ENCODE measurements around the gene L3MBTL3. TPM values are rescaled to one million over a fixed set of nuclear protein-coding genes. Genes with fewer than 3 reads are reported as not detected.
"Not testable (repeated sequence)": the region's sequence is repeated elsewhere in the genome, so short reads cannot be mapped to it uniquely, and the experiment has no call there.

Gene L3MBTL3
- total and polyA plus RNA-seq, 9 donors = 6.5 to 17.9 (median 13.5) TPM

DNA sequence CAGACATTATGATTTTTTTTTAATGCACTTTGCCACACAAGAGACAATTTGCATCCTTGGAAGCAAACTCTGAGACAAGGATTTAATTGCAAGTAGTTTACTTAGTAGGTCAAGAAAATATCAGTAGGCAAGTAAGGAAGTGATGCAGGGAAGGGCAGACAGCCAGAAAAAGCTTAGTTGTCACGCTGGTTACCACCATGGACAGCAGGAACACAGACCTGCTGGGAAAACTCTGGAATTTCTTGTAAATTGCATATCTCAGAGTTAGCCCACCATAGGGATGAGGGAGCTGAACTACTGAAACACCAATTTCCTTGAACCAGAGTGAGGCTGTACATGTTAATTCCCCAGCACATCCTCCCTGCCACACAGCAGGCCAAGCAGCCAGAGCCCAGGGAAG is 92.7 kb downstream of the L3MBTL3 start:
- no peak for TF ChIP-seq EP300 (IDR thresholded peaks at IDR 0.05)
- no peak for TF ChIP-seq CTCF (IDR thresholded peaks at IDR 0.05)
- TF ChIP-seq POLR2A (IDR thresholded peaks at IDR 0.05) = no peak
- DNase-seq = no peak
- no peaks in the 10 kb centered on the region for H3K9me3 ChIP-seq
- 91 to 93% (median 93%) methylated on average over 1 of the region's 1 CpG for WGBS, 3 donors
- no peaks in the 10 kb centered on the region for H3K36me3 ChIP-seq
- intact Hi-C loops (cut with DNase I) = no loop called here
- no peaks in the 10 kb centered on the region for H3K4me1 ChIP-seq (ENCODE audit: insufficient read depth)
- H3K4me3 ChIP-seq = no peak overlapping the region
- H3K27ac ChIP-seq = no peak overlapping the region
- H3K27me3 ChIP-seq = no peaks in the 10 kb centered on the region

DNA sequence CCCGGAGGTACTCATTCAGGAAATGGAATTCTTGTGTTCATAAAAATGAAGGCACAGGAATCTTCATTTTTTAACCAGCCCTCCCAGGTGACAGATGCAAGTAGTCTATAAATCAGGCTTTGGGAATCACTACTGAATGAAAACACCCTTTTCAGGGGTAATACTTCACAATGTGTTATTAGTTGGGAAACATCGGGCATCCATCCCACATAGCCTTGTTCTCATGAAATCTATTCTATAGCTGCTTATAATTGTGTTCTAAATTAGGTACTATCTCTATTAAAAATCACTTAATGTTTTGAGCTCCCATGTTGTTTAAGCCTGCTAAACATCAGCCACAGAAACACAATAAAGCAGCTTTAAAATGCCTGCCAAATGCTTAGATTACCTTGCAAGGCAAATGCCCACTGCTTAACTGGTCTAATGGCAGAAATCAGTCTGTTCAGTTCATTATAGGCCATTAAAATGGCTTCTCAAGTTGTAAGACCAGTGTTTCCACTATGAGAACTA is 94.9 kb downstream of the L3MBTL3 start:
- intact Hi-C loops (cut with DNase I) = no loop called here
- Histone ChIP-seq H3K27me3 (no peaks in the 10 kb centered on the region), H3K4me1 (ENCODE audit: insufficient read depth) (no peaks in the 10 kb centered on the region), H3K9me3 (no peaks in the 10 kb centered on the region), H3K4me3 (no peak overlapping the region), H3K27ac (no peak overlapping the region), H3K36me3 (no peaks in the 10 kb centered on the region)
- WGBS, 3 donors = 89 to 98% (median 93%) methylated on average over 2 of the region's 2 CpGs
- no peak for DNase-seq
- no peak for TF ChIP-seq EP300 (IDR thresholded peaks at IDR 0.05)
- TF ChIP-seq POLR2A (IDR thresholded peaks at IDR 0.05) = no peak
- no peak for TF ChIP-seq CTCF (IDR thresholded peaks at IDR 0.05)

DNA sequence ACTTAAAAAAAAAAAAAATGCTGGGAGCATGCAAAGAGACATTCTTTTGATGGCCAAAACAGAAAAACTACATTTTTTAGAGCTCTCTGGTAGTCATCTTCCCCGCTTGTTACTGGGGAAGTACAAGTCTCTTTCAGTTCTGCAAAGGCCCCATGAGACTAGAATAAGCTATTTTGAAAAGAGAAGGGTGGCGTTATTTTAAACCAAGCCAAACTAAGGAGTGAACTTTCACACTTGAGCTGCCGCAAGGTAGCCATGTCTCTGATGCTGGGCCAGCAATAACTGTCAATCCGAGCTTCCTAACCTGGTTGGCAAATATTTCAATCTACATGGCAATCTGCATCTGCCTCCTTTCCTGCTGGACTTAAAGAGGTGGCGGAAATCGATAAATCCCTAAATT is 96.7 kb downstream of the L3MBTL3 start:
- Histone ChIP-seq H3K27ac (no peak overlapping the region), H3K27me3 (no peaks in the 10 kb centered on the region), H3K4me3 (no peak overlapping the region), H3K9me3 (no peaks in the 10 kb centered on the region), H3K4me1 (ENCODE audit: insufficient read depth) (no peaks in the 10 kb centered on the region), H3K36me3 (no peaks in the 10 kb centered on the region)
- no peak for DNase-seq
- intact Hi-C loops (cut with DNase I) = no loop called here
- 82 to 86% (median 83%) methylated on average over 6 of the region's 6 CpGs for WGBS, 3 donors
- TF ChIP-seq CTCF (IDR thresholded peaks at IDR 0.05) (no peak), POLR2A (IDR thresholded peaks at IDR 0.05) (no peak), EP300 (IDR thresholded peaks at IDR 0.05) (no peak)

GRCh38 chr6:130116273-130116672 is 97.9 kb downstream of the L3MBTL3 start:
- H3K36me3 ChIP-seq = no peaks in the 10 kb centered on the region
- intact Hi-C loops (cut with DNase I) = no loop called here
- TF ChIP-seq POLR2A (IDR thresholded peaks at IDR 0.05) (no peak), CTCF (IDR thresholded peaks at IDR 0.05) (no peak)
- no peaks in the 10 kb centered on the region for H3K9me3 ChIP-seq
- 93 to 98% (median 94%) methylated on average over 4 of the region's 4 CpGs for WGBS, 3 donors
- H3K4me1 ChIP-seq (ENCODE audit: insufficient read depth) = no peaks in the 10 kb centered on the region
- H3K27me3 ChIP-seq = no peaks in the 10 kb centered on the region
- DNase-seq = no peak
- H3K27ac ChIP-seq = no peak overlapping the region
- H3K4me3 ChIP-seq = no peak overlapping the region

DNA sequence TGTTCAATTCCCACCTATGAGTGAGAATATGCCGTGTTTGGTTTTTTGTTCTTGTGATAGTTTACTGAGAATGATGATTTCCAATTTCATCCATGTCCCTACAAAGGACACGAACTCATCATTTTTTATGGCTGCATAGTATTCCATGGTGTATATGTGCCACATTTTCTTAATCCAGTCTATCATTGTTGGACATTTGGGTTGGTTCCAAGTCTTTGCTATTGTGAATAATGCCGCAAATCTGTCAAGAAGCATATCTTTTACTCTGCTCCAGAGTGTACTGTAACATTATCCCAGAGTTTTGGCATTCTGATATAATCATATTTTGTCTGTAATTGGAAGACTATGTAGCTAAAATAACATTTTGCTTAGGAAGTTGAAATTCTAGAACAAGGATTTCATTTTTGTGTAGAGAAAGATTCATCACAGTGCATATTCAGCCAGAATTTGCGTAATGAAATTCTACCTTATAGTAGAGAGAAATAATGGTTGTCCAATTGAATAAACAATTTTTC is 98.9 kb downstream of the L3MBTL3 start:
- H3K27ac ChIP-seq; H3K4me3 ChIP-seq; intact Hi-C loops (cut with DNase I); H3K27me3 ChIP-seq; DNase-seq; H3K4me1 ChIP-seq (ENCODE audit: insufficient read depth); H3K36me3 ChIP-seq; H3K9me3 ChIP-seq: not testable (repeated sequence)
- 97 to 99% (median 98%) methylated on average over 2 to 3 of the region's 4 CpGs for WGBS, 3 donors
